Prostate gland (tissue), 2 donors: Measurements from ENCODE around the gene MRGPRD.

Source experiments
- POLR2A ChIP-seq: fragments of 450-650 bp; IDR thresholded peaks from one replicate; pipeline ENCODE4 v1.6.1; 2016; ENCODE audit warnings: antibody characterized with exemption, mild to moderate bottlenecking
- POLR2AphosphoS5 ChIP-seq: sonication (generic); formaldehyde crosslinking; IDR thresholded peaks from one replicate; pipeline ENCODE4 v1.6.1; 2017; ENCODE audit warnings: antibody characterized with exemption
- TF ChIP-seq, protein P1 (sequence below), 4 experiments: fragments of 200-600 bp in 2 of 4; fragments of 450-650 bp in 2 of 4; sonication (generic) in 2 of 4; IDR thresholded peaks; 1 replicate in 3 of 4; 2 replicates in 1 of 4; pipeline ENCODE4 v1.5.1; 2016 to 2019; ENCODE audit warnings: antibody characterized with exemption in 4 of 4, mild to moderate bottlenecking in 2 of 4, moderate library complexity in 2 of 4

DNA sequence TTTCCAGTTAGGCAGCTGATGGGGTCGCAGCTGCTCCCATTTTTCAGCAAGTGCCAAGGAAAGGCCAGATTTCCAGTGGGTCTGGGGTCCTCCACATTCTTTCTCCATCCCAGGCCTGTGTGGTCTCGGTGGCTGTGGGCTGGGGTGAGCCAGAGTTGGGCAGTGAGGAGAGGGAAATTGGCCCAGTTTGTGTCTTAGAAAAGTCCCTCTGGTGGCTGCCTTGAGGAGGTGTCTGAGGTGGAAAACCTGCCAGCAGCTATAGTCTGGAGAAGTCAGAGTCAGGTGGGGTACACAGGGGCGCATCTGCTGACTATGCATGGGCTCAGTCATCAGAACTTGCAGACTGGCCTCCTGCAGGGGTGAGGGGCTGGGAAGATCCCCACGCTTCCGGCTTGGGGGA is 30.5 kb downstream of the MRGPRD start:
- TF ChIP-seq, protein P1, sequence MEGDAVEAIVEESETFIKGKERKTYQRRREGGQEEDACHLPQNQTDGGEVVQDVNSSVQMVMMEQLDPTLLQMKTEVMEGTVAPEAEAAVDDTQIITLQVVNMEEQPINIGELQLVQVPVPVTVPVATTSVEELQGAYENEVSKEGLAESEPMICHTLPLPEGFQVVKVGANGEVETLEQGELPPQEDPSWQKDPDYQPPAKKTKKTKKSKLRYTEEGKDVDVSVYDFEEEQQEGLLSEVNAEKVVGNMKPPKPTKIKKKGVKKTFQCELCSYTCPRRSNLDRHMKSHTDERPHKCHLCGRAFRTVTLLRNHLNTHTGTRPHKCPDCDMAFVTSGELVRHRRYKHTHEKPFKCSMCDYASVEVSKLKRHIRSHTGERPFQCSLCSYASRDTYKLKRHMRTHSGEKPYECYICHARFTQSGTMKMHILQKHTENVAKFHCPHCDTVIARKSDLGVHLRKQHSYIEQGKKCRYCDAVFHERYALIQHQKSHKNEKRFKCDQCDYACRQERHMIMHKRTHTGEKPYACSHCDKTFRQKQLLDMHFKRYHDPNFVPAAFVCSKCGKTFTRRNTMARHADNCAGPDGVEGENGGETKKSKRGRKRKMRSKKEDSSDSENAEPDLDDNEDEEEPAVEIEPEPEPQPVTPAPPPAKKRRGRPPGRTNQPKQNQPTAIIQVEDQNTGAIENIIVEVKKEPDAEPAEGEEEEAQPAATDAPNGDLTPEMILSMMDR (IDR thresholded peaks at IDR 0.05): no peak
- no peak for TF ChIP-seq POLR2A
- no peak for TF ChIP-seq POLR2AphosphoS5
